GM21447 (cell line): ENCODE data around the gene BMP10.

Experiments
- ATAC-seq: cut with Tn5 transposase; IDR thresholded peaks from one replicate; pipeline ENCODE4 v1.9.1; 2021; ENCODE audit not compliant: unreplicated experiment

The BMP10 gene

GRCh38 chr2:68824831-68825230, 46.4 kb downstream of the BMP10 start:
- ATAC-seq, result no peak

- ATAC-seq, result no peak
These were observed 48.9 kb downstream of the BMP10 start for GRCh38 chr2:68822207-68822872.

- no peak for ATAC-seq
These were observed 51.6 kb downstream of the BMP10 start for GRCh38 chr2:68819556-68819955.

- ATAC-seq, result no peak
These were observed 53.9 kb downstream of the BMP10 start for GRCh38 chr2:68817306-68817705.
